ENCODE data around the gene FAM131C. TPM values are rescaled to one million over a fixed set of nuclear protein-coding genes. Genes with fewer than 3 reads are reported as not detected.
"Not testable (repeated sequence)": the region's sequence is repeated elsewhere in the genome, so short reads cannot be mapped to it uniquely, and the experiment has no call there.

FAM131C gene
- total and polyA plus RNA-seq, 10 of the 15 experiments (the other 5 are each of a cell fraction or from before 2014, with no cell fraction given), result 0.03 TPM; not detected in 9

- RAD21 ChIA-PET (ENCODE audit: unreplicated experiment), result no interaction called here
- BruUV-seq (replicated peaks), result no TSS peak
- no peak within 1 kb of the TSS for H3K9ac ChIP-seq (ENCODE audit: control insufficient read depth, insufficient read depth, low read length)
These were observed 51.8 kb downstream of the FAM131C start, which contains the start of gene CLCNKA for GRCh38 chr1:16021681-16022080. CLCNKA (plus strand) TSS chr1:16022036; CDS start chr1:16022620, 584 bp downstream.

DNA sequence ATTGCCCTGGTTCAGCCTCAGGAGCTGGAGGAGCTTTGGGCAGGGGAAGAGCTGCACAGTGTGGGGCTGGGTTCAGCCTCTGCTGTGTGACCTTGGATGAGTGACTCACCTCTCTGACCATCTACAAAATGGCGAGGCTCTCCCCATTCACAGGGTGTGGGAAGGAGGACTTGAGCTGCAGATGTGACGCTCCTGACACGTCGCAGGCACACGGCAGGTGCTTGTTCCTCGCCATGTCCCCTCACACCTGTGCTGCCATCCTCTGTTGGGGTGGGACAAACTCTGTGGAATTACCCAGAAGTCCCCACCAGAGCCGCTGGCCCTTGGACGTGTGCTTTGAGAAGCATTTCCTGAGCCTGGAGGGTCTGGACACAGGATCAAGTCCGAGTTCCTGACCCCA is 52.6 kb downstream of the FAM131C start:
- H3K4me3 ChIP-seq; in situ Hi-C loops (cut with MboI); ATAC-seq; FAIRE-seq; BruUV-seq (replicated peaks); H2AFZ ChIP-seq (ENCODE audit: control insufficient read depth, low read depth, low read length); H3K36me3 ChIP-seq (ENCODE audit: control insufficient read depth in 2 of 2, insufficient read depth in 2 of 2, low read length in 1 of 2); H3K79me2 ChIP-seq (ENCODE audit: control insufficient read depth, insufficient read depth, low read length); POLR2A ChIA-PET; H3K9ac ChIP-seq (ENCODE audit: control insufficient read depth, insufficient read depth, low read length); H3K4me1 ChIP-seq (ENCODE audit: control insufficient read depth, insufficient read depth, low read length); H3K27me3 ChIP-seq (replicated peaks in 1 of 2; ENCODE audit: control insufficient read depth in 2 of 2, insufficient read depth in 2 of 2, low read length in 1 of 2); H3K27ac ChIP-seq (ENCODE audit: control insufficient read depth, insufficient read depth); H4K20me1 ChIP-seq (ENCODE audit: control insufficient read depth, insufficient read depth); intact Hi-C loops (cut with micrococcal nuclease; ENCODE audit: unreplicated experiment); H3K4me2 ChIP-seq (ENCODE audit: control insufficient read depth, insufficient read depth); H3K9me3 ChIP-seq (replicated peaks; ENCODE audit: control insufficient read depth, insufficient read depth, low read length); DNase-seq (ENCODE audit: low read depth, low spot score): not testable (repeated sequence)
- ChIA-PET RAD21 (ENCODE audit: unreplicated experiment) (interaction anchor here (1.4 kb wide), 1 partner anchor 12 kb away, joined by 3 read pairs; no protein-coding TSS in a partner anchor), CTCF (interaction anchor here (1.0 to 6.4 kb wide), 2 partner anchors 8 to 12 kb away, joined by 3 to 36 read pairs; no protein-coding TSS in a partner anchor), SMC1A (ENCODE audit: uncharacterized antibody, unreplicated experiment) (interaction anchor here (0.6 kb wide), 1 partner anchor 13 kb away, joined by 3 read pairs; no protein-coding TSS in a partner anchor)
- WGBS (ENCODE audit: insufficient coverage, insufficient replicate concordance, low lambda C conversion rate, missing lambda C conversion rate), result 5% methylated on average over 8 of the region's 9 CpGs

More at GRCh38 chr1:16021681-16022080, 51.8 kb downstream of the FAM131C start, which contains the start of gene CLCNKA:
- no peak within 1 kb of the TSS for H3K27ac ChIP-seq (ENCODE audit: control insufficient read depth, insufficient read depth)
- intact Hi-C loops (cut with micrococcal nuclease; ENCODE audit: unreplicated experiment) (no loop called here), in situ Hi-C loops (cut with MboI) (no loop called here)
- H2AFZ ChIP-seq (ENCODE audit: control insufficient read depth, low read depth, low read length), result no peak within 1 kb of the TSS
- TF ChIP-seq TCF7 (IDR thresholded peaks at IDR 0.05; ENCODE audit: borderline replicate concordance) (no peak), SMARCA5 (IDR thresholded peaks at IDR 0.05) (no peak), EGR1 (IDR thresholded peaks at IDR 0.05; ENCODE audit: borderline replicate concordance in 1 of 2, low read depth in 2 of 2, low read length in 2 of 2) (no peak), POLR2A (IDR thresholded peaks at IDR 0.05; ENCODE audit: low read depth, low read length) (no peak)
- H4K20me1 ChIP-seq (ENCODE audit: control insufficient read depth, insufficient read depth), result no peaks in the 10 kb centered on the region
- no peaks in the 10 kb centered on the region for H3K9me3 ChIP-seq (replicated peaks; ENCODE audit: control insufficient read depth, insufficient read depth, low read length)
- POLR2A ChIA-PET, result no interaction called here
- no peaks in the 10 kb centered on the region for H3K36me3 ChIP-seq (ENCODE audit: control insufficient read depth in 2 of 2, insufficient read depth in 2 of 2, low read length in 1 of 2)
- H3K27me3 ChIP-seq (replicated peaks in 1 of 2; ENCODE audit: control insufficient read depth in 2 of 2, insufficient read depth in 2 of 2, low read length in 1 of 2), result peaks cover 0 to 2% of the 10 kb centered on the region in 2 experiments; a peak in 2 of 4 replicates
- H3K79me2 ChIP-seq (ENCODE audit: control insufficient read depth, insufficient read depth, low read length), result no peaks in the 10 kb centered on the region
- no peak within 1 kb of the TSS for H3K4me2 ChIP-seq (ENCODE audit: control insufficient read depth, insufficient read depth)
- DNase-seq (ENCODE audit: low read depth, low spot score) (no peak), FAIRE-seq (no peak), ATAC-seq (no peak)
- SMC1A ChIA-PET (ENCODE audit: uncharacterized antibody, unreplicated experiment), result no interaction called here
- no peaks in the 10 kb centered on the region; the same call in 1 of the 2 replicates for H3K4me1 ChIP-seq (ENCODE audit: control insufficient read depth, insufficient read depth, low read length)
- no peak within 1 kb of the TSS for H3K4me3 ChIP-seq
- WGBS (ENCODE audit: insufficient coverage, insufficient replicate concordance, low lambda C conversion rate, missing lambda C conversion rate), result 4% methylated on average over 6 of the region's 6 CpGs
- CTCF ChIA-PET, result interaction anchor here (1.0 to 6.4 kb wide), 2 partner anchors 8 to 13 kb away, joined by 3 to 36 read pairs; no protein-coding TSS in a partner anchor

All from GM12878 (cell line).